Medulla oblongata (tissue), 1 donor: Measurements from ENCODE around the gene EFCAB14.
"Not testable (repeated sequence)": the region's sequence is repeated elsewhere in the genome, so short reads cannot be mapped to it uniquely, and the experiment has no call there.

ENCODE experiments used
- DNase-seq: peaks from one replicate; pipeline ENCODE4 v3.0.0-alpha.2; 2015; ENCODE audit errors: extremely low spot score

The EFCAB14 gene

GRCh38 chr1:46686255-46686654, 32.7 kb downstream of the EFCAB14 start:
- no peak for DNase-seq

DNA sequence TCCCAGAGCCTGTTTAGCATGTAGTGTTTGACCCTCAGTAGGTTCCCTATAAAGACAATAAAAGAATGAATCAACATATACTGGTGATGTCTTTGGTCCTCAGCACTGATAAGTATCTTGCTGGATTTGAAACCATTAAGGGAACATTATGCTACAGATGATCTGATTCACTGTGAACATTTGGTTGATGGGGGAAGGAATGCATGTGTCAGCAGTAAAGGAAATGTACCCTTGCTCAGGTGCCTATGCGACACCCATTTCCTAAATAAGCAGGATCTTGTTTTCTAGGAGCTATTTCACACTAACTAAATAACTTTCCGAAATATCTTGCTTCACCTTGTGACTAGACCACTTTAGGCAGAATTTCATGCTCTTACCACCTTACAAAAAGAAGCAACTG, 34.2 kb downstream of the EFCAB14 start:
- DNase-seq = no peak

- DNase-seq = no peak
These were observed 36.9 kb downstream of the EFCAB14 start for GRCh38 chr1:46682064-46682463.

GRCh38 chr1:46681333-46682034, 37.4 kb downstream of the EFCAB14 start:
- DNase-seq = no peak

GRCh38 chr1:46679789-46680573, 38.9 kb downstream of the EFCAB14 start:
- DNase-seq = no peak

DNA sequence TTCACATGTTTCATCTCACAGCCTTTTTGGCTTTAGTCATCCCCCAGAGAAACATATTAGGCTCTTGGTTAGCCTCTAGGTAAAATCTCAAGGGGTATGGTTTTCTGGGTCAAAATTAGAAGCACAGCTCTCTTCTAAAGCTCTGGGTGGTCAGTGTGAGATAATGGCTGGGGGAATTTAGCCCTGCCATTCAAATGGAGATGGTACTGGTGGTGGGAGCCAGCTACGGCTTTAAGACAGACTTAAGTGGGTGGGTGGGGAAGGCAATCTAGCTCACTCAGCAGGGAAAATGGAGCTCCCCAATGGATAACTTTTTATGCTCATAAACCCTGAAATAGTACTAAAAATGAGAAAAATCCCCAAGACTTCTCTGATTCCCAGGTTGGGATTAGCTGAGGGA, 41.6 kb downstream of the EFCAB14 start:
- DNase-seq = no peak

DNA sequence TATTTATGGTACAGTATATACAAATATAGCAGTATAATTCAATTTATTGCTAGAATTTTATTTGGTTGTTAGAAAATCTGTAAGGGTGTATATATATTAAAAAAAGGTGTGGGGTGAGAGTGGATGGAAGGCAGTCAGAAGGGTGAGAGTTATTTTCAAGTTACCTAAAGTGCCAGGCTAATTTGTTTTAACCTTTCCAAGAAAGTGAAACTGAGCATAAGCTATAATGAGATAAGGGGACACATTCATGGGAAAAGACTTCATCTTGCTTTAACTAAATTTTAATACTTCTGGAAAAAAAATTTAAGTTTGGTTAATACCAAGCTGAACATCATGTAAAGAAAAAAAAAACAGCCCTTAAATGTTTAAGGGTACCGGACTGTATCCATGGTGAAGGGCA, 42.4 kb downstream of the EFCAB14 start:
- DNase-seq = no peak

GRCh38 chr1:46675549-46676314, 43.2 kb downstream of the EFCAB14 start:
- no peak for DNase-seq

- DNase-seq = no peak
These were observed 45.1 kb downstream of the EFCAB14 start for GRCh38 chr1:46673749-46674182.

DNA sequence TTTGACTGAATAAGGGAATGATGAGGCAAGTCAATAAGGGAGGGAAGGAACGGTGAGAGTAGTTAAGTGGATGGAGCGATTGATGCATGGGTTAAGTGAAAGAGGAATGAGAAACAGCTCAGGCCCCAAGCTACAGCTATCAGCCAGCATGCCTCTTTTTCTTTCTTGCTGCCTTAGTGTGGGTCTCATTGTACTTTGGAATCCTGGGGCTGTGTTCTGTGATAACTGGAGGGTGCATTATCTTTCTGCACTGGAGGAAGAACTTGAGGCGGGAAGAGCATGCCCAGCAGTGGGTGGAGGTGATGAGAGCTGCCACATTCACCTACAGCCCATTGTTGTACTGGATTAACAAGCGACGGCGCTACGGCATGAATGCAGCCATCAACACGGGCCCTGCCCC, 46.2 kb downstream of the EFCAB14 start:
- DNase-seq = no peak

- DNase-seq = no peak
These were observed 47.4 kb downstream of the EFCAB14 start, which contains the start of gene TEX38 for GRCh38 chr1:46671554-46671953. TEX38 (plus strand) TSS chr1:46671854; CDS start chr1:46671935, 81 bp downstream.

DNA sequence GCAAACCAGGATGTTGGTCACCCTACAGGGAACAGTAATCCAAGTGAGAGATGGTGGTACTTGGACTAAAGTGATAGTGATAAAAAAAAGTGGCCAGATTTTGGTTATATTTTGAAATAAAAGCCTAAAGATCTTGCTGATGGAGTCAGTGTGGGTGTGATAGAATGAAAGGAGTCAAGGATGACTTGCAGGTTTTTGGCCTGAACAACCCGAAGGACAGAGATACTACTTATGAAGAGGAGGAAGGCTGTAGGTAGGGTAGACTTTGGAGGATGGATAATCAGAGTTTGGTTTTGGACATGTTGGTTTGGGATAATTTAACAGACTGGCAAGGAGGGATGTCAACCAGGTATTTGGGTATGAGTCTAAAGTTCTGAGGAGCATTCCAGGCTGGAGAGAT, 48.8 kb downstream of the EFCAB14 start:
- no peak for DNase-seq

DNA sequence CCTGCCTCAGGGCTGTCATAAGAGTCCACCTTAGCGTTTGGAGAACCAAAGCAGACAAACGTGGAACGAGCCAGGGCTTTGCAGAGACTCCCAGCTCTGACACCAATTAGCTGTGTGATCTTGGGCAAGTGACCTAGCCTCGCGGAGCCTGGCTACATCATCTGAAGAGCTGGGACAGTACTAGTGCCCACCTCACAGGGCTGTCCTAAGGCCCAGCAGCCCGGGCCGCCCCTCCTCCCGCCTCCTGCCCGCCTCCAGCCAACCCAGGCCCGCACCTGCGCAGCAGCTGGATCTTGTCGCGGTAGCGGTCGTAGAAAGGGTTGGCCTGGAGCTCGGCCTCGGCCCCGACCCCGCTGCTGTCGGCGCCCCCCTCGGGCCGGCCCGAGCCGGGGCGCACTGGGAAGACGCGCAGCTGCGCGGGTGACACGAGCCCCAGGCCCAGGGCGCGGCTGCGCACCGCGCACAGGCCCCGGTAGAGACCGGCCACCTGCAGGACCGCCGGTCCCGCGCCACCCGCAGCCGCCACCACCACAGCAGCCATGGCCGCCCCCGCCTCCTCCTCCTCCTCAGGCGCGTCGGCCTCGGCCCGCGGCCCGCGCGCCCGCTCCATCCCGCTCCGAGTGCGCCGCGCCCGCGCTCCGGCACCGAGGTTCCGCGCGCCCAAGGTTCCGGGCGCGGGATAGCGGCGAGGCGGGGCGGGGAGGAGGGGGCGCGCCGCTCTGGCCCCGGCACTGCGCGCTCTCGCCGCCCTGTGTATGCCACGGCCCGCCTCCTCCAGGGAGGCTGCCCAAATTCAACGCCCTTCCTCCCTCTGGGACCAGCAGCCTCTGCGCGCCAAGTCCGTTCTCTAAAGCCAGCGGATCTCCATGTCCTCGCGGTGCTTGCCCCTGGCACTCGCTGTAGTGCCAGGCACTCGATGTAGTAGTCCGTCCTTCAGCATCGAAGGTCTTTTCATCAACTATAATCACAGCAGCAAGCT, 50.8 kb downstream of the EFCAB14 start, which contains the start of gene ATPAF1:
Gene ATPAF1, minus strand, starts transcription at position 583 of the 979 bp plus-strand sequence. Its CDS starts 42 bp downstream, at position 541.
- peak; percentile 62 for DNase-seq

DNA sequence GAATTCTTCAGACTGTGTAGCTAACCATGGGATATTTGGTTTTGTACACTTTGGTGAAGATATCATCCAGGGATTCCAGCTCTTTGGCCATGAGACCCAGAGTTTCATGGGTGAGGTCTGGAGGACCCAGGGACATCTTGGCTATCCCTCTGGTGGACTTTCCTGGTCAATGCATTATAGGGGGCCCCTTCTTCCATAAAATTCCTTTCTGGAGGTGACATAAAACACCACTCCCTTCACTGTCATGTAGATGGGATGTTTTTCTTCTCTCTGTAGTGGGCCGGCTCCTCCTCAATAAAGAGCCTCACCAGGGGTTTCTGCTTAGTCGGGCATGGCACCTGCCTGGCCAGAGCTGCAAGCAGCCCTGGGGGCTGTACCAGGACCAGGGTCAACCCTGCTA, 52.9 kb downstream of the EFCAB14 start:
- no peak for DNase-seq

- DNase-seq = not testable (repeated sequence)
These were observed 56.0 kb downstream of the EFCAB14 start for GRCh38 chr1:46662919-46663318.

GRCh38 chr1:46660116-46660515, 58.8 kb downstream of the EFCAB14 start:
- not testable (repeated sequence) for DNase-seq

DNA sequence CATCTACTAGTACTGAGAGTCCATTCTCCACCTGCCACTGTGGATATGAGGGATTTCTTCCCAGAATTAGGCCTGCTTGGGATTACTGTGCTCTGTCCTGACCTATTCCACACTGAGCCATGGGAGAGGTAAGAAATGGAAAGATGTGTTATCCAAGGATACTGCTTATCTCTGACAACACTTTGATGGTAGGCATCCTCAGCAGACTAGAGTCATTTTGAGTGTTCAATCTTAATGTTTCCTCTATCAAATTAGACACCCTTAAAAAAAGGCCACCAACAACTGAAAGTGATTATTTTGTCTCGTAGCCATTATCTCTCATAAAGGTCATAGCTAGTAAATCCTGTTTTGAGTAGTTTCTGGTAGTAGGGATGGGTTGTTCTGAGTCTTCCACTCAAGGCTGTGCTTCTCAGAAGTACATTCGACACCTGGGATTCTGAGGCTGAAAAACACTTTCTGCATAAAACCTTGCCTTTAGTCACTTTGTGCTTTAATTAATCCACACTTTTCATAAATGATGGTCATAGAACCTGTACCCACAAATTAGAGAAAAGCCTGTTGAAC, 59.5 kb downstream of the EFCAB14 start:
- DNase-seq = no peak

DNA sequence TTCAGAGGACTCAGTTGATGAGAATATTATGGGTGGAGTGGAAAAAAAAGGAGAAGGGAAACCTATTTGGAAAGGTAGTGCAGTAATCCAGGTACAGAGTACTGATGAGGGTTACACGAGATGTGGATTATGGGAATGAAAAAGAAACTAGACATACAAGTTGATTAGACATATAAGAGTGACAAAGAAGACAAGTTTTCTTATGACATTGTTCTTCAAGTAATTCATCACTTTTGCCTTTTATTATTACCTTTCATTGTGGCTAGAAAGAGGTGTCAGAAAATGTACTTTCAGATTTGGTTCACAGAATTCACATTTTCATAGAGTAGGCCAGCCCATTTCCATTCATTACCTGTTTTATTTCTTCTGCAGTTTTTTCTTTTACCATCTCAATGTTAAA, 61.1 kb downstream of the EFCAB14 start:
- no peak for DNase-seq

DNA sequence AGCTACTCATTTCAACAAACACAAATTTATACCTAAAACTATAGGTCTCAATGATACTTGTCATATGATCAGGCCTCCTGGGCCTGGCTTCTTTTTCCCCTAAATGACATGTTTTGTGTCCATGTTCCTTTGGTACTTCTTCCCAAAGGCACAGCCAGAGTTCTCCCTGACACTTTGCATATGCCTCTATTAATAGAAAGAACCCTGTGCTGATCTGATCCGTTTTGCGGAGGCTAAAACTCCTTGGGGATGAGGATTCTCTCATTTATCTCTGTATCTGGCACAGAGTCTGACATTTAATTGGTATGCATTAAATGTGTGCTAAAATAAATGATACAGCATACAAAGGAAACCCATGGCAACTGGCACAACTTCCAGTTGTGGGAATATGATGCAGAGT, 62.3 kb downstream of the EFCAB14 start:
- DNase-seq = no peak

DNA sequence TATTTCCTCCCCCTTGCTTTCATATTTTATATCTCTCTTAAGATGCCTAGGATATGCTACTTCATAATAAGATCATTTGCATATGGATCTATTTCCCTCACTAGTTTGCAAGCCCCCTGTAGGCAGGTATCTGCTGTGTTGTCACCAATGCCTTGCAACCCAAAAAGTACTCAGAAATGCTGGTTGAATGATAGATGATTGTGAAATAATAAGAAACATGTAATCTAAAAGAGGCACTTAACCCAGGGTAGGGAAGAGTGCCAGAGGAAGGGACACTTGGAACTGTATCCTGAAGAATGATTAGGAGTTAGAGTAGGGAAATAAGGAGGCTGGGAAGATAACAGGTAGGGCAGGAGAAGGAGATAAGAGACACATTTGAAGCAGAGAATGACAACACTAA, 63.1 kb downstream of the EFCAB14 start:
- DNase-seq = no peak

- not testable (repeated sequence) for DNase-seq
These were observed 64.2 kb downstream of the EFCAB14 start for GRCh38 chr1:46654698-46655097.
